ENCODE results near the gene CAPN11. TPM values are rescaled to one million over a fixed set of nuclear protein-coding genes. Genes with fewer than 3 reads are reported as not detected.

CAPN11 gene
- total and polyA plus RNA-seq, 2 donors (not counting 3 experiments of a cell fraction or from before 2014, with no cell fraction given), result 1.4 to 1.7 TPM

DNA sequence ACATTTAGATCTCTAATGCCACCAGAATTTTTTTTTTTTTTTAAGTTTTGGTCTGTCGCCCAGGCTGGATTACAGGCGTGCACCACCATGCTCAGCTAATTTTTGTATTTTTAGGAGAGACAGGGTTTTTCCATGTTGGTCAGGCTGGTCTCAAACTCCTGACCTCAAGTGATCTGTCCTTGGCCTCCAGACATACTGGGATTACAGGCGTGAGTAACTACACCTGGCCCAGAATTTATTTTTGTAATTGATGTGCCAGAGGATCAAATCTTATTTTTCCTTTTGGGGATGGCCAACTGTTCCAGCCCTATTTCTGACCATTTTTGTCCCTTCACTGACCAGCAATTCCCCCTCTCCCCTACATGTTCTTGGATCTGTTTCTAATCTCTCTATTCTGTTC, 40.1 kb downstream of the CAPN11 start:
- intact Hi-C loops (cut with micrococcal nuclease) (no loop called here), dilution Hi-C loops (cut with MboI; ENCODE audit: extremely low pct_ligation_motif_present, low sequenced_read_pairs) (no loop called here)
- Histone ChIP-seq H2AFZ (ENCODE audit: low read depth, low read length) (no peak overlapping the region), H3K27ac (ENCODE audit: insufficient read depth, low read depth, low read length) (no peak overlapping the region), H3K4me2 (ENCODE audit: insufficient read depth, low read length) (no peak overlapping the region), H3K9me1 (replicated peaks; ENCODE audit: control insufficient read depth, extremely low read depth, insufficient read depth, low read length) (no peaks in the 10 kb centered on the region), H3K27me3 (ENCODE audit: control insufficient read depth in 2 of 2, insufficient read depth in 2 of 2, low read length in 2 of 2) (no peaks in the 10 kb centered on the region), H3K36me3 (ENCODE audit: control insufficient read depth in 2 of 2, extremely low read depth in 1 of 2, insufficient read depth in 2 of 2, low read length in 2 of 2) (no peaks in the 10 kb centered on the region), H3K79me2 (ENCODE audit: control insufficient read depth, insufficient read depth, low read length) (no peaks in the 10 kb centered on the region), H3K4me1 (ENCODE audit: control insufficient read depth, extremely low read depth, insufficient read depth, low read length) (peaks cover 14% of the 10 kb centered on the region), H4K20me1 (replicated peaks; ENCODE audit: control insufficient read depth, extremely low read depth, insufficient read depth, low read length) (no peaks in the 10 kb centered on the region), H3K9ac (replicated peaks; ENCODE audit: extremely low read depth, insufficient read depth, low read length) (no peak overlapping the region), H3K4me3 (replicated peaks in 1 of 3; ENCODE audit: insufficient read depth in 1 of 3, low read depth in 1 of 3, low read length in 3 of 3) (no peak overlapping the region), H3K9me3 (replicated peaks; ENCODE audit: control insufficient read depth, insufficient read depth, low read length) (no peaks in the 10 kb centered on the region)
- POLR2A ChIA-PET, result no interaction called here
- no peak for TF ChIP-seq MYC (IDR thresholded peaks at IDR 0.05; ENCODE audit: low read depth, low read length)
- TF ChIP-seq CTCF (IDR thresholded peaks at IDR 0.05; ENCODE audit: extremely low read depth in 1 of 2, insufficient read depth in 1 of 2, low read depth in 1 of 2, low read length in 2 of 2), result no peak
- no peak for TF ChIP-seq FOS (IDR thresholded peaks at IDR 0.05; ENCODE audit: borderline replicate concordance, insufficient read depth, low read length)
- TF ChIP-seq GATA2 (IDR thresholded peaks at IDR 0.05; ENCODE audit: insufficient read depth, insufficient read length, low read depth, low read length), result no peak
- TF ChIP-seq JUN (IDR thresholded peaks at IDR 0.05; ENCODE audit: borderline replicate concordance, insufficient read depth, insufficient read length, low read depth), result no peak
- TF ChIP-seq POLR2AphosphoS5 (IDR thresholded peaks at IDR 0.05; ENCODE audit: insufficient read depth, low read depth, low read length), result no peak
- TF ChIP-seq POLR2A (IDR thresholded peaks at IDR 0.05; ENCODE audit: low read depth, low read length), result no peak
- TF ChIP-seq EZH2 (IDR thresholded peaks at IDR 0.05; ENCODE audit: borderline replicate concordance, low read depth, low read length, severe bottlenecking), result no peak
- no peak for TF ChIP-seq MAX (IDR thresholded peaks at IDR 0.05; ENCODE audit: insufficient read depth, insufficient read length)
- FAIRE-seq (no peak), DNase-seq (ENCODE audit: low read depth, low spot score) (no peak)
- CTCF ChIA-PET, result no interaction called here
- no TSS peak for BruUV-seq (replicated peaks)

All from endothelial cell of umbilical vein (primary cell).